ENCODE measurements around the gene TEP1.

DNA sequence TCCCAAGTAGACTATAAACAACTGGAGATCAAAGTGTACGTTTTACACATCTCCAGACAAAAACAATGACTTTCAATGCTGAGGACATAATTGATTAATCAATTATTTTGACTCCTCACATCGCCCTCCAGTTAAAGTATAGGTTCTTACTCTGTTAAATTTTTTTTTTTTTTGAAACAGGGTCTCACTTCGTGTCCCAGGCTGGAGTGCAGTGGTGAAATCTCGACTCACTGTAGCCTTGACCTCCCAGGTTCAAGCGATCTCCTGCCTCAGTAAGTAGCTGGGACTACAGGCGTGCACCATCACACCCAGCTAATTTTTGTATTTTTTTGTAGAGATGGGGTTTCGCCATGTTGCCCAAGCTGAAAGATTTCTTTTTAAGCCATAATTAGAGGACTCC lies 79.3 kb downstream of the TEP1 start:
- TF ChIP-seq, protein P1, sequence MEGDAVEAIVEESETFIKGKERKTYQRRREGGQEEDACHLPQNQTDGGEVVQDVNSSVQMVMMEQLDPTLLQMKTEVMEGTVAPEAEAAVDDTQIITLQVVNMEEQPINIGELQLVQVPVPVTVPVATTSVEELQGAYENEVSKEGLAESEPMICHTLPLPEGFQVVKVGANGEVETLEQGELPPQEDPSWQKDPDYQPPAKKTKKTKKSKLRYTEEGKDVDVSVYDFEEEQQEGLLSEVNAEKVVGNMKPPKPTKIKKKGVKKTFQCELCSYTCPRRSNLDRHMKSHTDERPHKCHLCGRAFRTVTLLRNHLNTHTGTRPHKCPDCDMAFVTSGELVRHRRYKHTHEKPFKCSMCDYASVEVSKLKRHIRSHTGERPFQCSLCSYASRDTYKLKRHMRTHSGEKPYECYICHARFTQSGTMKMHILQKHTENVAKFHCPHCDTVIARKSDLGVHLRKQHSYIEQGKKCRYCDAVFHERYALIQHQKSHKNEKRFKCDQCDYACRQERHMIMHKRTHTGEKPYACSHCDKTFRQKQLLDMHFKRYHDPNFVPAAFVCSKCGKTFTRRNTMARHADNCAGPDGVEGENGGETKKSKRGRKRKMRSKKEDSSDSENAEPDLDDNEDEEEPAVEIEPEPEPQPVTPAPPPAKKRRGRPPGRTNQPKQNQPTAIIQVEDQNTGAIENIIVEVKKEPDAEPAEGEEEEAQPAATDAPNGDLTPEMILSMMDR (conservative IDR thresholded peaks at IDR 0.05; ENCODE audit: low read length) = no peak
- no peak for TF ChIP-seq EZH2phosphoT487 (IDR thresholded peaks at IDR 0.05; ENCODE audit: borderline replicate concordance, low read depth, low read length)

Measured in OCI-LY7 (cell line).